ENCODE measurements around the gene CLASP2. TPM values are rescaled to one million over a fixed set of nuclear protein-coding genes. Genes with fewer than 3 reads are reported as not detected.
"Not testable (repeated sequence)": the region's sequence is repeated elsewhere in the genome, so short reads cannot be mapped to it uniquely, and the experiment has no call there.

The CLASP2 gene
- total RNA-seq, 1 donor from 2014 or later, result 81.2 TPM

DNA sequence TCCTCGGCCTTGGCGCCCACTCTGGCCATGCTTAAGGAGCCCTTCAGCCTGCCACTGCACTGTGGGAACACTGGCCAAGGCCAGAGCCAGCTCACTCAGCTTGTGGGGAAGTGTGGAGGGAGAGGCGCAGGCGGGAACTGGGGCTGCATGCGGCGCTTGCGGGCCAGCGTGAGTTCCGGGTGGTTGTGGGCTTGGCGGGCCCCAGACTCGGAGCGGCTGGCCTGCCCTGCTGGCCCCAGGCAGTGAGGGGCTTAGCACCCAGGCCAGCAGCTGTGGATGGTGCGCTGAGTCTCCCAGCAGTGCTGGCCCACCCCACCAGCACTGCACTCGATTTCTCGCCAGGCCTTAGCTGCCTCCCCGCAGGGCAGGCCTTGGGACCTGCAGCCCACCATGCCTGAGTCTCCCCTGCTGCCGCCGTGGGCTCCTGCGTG, 264.7 kb downstream of the CLASP2 start:
- no peak for DNase-seq (ENCODE audit: low spot score)

- DNase-seq (ENCODE audit: low spot score), result not testable (repeated sequence)
These were observed 266.1 kb downstream of the CLASP2 start for GRCh38 chr3:33451994-33452393.

DNA sequence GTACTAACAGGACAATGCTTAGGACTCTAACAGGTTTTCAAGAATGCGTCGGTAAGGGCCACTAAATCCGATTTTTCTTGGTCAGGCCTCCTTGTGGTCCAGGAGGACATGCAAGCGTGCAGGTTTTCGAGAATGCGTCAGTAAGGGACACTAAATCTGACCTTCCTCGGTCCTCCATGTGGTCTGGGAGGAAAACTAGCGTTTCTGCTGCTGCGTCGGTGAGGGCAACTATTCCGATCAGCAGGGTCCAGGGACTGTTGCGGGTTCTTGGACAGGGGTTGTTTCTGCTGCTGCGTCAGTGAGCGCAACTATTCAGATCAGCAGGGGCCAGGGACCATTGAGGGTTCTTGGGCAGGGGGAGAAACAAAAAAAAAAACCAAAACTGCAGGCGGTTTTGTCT, 270.1 kb downstream of the CLASP2 start:
- DNase-seq (ENCODE audit: low spot score), result no peak

GRCh38 chr3:33447256-33447625, 270.8 kb downstream of the CLASP2 start:
- not testable (repeated sequence) for DNase-seq (ENCODE audit: low spot score)

Other genes starting within 250 kb of the CLASP2 start
- gene PDCD6IP, start 80.4 kb upstream of the CLASP2 start, total RNA-seq, result 211 TPM